Endothelial cell (in vitro differentiated cells): ENCODE data around the gene POLE. TPM values are rescaled to one million over a fixed set of nuclear protein-coding genes. Genes with fewer than 3 reads are reported as not detected.

ENCODE experiments used
- DNase-seq: peaks from one replicate; pipeline ENCODE4 v3.0.0; 2021; ENCODE audit warnings: low spot score
- H3K27ac Mint-ChIP-seq: one replicate; pipeline ENCODE4 v1.8.0; 2021; ENCODE audit warnings: mixed read lengths, inconsistent platforms; ENCODE audit not compliant: unreplicated experiment
- H3K27me3 Mint-ChIP-seq: one replicate; pipeline ENCODE4 v1.8.0; 2021; ENCODE audit warnings: mild to moderate bottlenecking, moderate library complexity, mixed read lengths, inconsistent platforms; ENCODE audit not compliant: unreplicated experiment
- H3K36me3 Mint-ChIP-seq: one replicate; pipeline ENCODE4 v1.8.0; 2021; ENCODE audit warnings: mild to moderate bottlenecking, low read depth, mixed read lengths, inconsistent platforms; ENCODE audit not compliant: unreplicated experiment
- H3K4me1 Mint-ChIP-seq: one replicate; pipeline ENCODE4 v1.8.0; 2021; ENCODE audit warnings: mild to moderate bottlenecking, mixed read lengths, inconsistent platforms; ENCODE audit not compliant: unreplicated experiment
- H3K4me3 Mint-ChIP-seq: one replicate; pipeline ENCODE4 v1.8.0; 2021; ENCODE audit warnings: mild to moderate bottlenecking, mixed read lengths, inconsistent platforms; ENCODE audit not compliant: unreplicated experiment
- H3K9me3 Mint-ChIP-seq: one replicate; pipeline ENCODE4 v1.8.0; 2021; ENCODE audit warnings: mixed read lengths, inconsistent platforms; ENCODE audit not compliant: unreplicated experiment
- CTCF ChIP-seq: fragments of 200-600 bp; sonication (generic); IDR thresholded peaks from one replicate; pipeline ENCODE4 v1.5.0; 2021; ENCODE audit warnings: antibody characterized with exemption; ENCODE audit not compliant: unreplicated experiment
- total RNA-seq: library from RNA; stranded (reverse); fragmentation: NEBNext Ultra II Directional; extraction: Animal tissue kit (Norgen Biotek cat#: 25700); gene quantifications from one replicate; pipeline ENCODE4 v1.2.1, GENCODE V29; 2021; ENCODE audit not compliant: unreplicated experiment

Gene POLE
- total RNA-seq, 1 donor from 2014 or later, result 137 TPM

- no peak for TF ChIP-seq CTCF
- Mint-ChIP-seq H3K27ac (no peak overlapping the region), H3K9me3 (no peaks in the 10 kb centered on the region), H3K27me3 (peaks cover 17% of the 10 kb centered on the region), H3K36me3 (peaks cover 64% of the 10 kb centered on the region), H3K4me1 (no peaks in the 10 kb centered on the region), H3K4me3 (no peak overlapping the region)
- no peak for DNase-seq
Observed at GRCh38 chr12:132726386-132726785, 39.2 kb upstream of the POLE start.

- Mint-ChIP-seq H3K4me3 (peak overlapping the region; percentile 7), H3K9me3 (no peaks in the 10 kb centered on the region), H3K4me1 (no peaks in the 10 kb centered on the region), H3K27me3 (peaks cover 16% of the 10 kb centered on the region), H3K36me3 (peaks cover 50% of the 10 kb centered on the region), H3K27ac (no peak overlapping the region)
- TF ChIP-seq CTCF, result no peak
- DNase-seq, result no peak
Observed at GRCh38 chr12:132724506-132725241, 37.5 kb upstream of the POLE start.

GRCh38 chr12:132723764-132724140, 36.6 kb upstream of the POLE start:
- no peak for TF ChIP-seq CTCF

GRCh38 chr12:132723015-132723763, 36.0 kb upstream of the POLE start:
- no peaks in the 10 kb centered on the region for H3K9me3 Mint-ChIP-seq
- H3K36me3 Mint-ChIP-seq, result peaks cover 50% of the 10 kb centered on the region
- TF ChIP-seq CTCF, result no peak
- no peak for DNase-seq
- no peaks in the 10 kb centered on the region for H3K4me1 Mint-ChIP-seq
- H3K27ac Mint-ChIP-seq, result no peak overlapping the region
- no peak overlapping the region for H3K4me3 Mint-ChIP-seq
- H3K27me3 Mint-ChIP-seq, result peaks cover 12% of the 10 kb centered on the region

More at GRCh38 chr12:132723764-132724140, 36.6 kb upstream of the POLE start:
- H3K9me3 Mint-ChIP-seq, result no peaks in the 10 kb centered on the region
- DNase-seq, result no peak
- peaks cover 14% of the 10 kb centered on the region for H3K27me3 Mint-ChIP-seq
- no peak overlapping the region for H3K27ac Mint-ChIP-seq
- no peaks in the 10 kb centered on the region for H3K4me1 Mint-ChIP-seq
- peaks cover 53% of the 10 kb centered on the region for H3K36me3 Mint-ChIP-seq
- no peak overlapping the region for H3K4me3 Mint-ChIP-seq
